B cell (primary cell): ENCODE measurements around the gene EFHD2.
"Not testable (repeated sequence)": the region's sequence is repeated elsewhere in the genome, so short reads cannot be mapped to it uniquely, and the experiment has no call there.

ENCODE experiments used
- EZH2 ChIP-seq: IDR thresholded peaks from 2 replicates; pipeline ENCODE4 v1.6.1; 2012; ENCODE audit warnings: borderline replicate concordance, low read depth, mild to moderate bottlenecking, moderate library complexity, low read length; ENCODE audit not compliant: insufficient read depth, poor library complexity, severe bottlenecking
- TF ChIP-seq, protein P1 (sequence below): fragments of 200-600 bp; IDR thresholded peaks from one replicate; pipeline ENCODE4 v1.8.0; 2022; ENCODE audit warnings: antibody characterized with exemption, mild to moderate bottlenecking

DNA sequence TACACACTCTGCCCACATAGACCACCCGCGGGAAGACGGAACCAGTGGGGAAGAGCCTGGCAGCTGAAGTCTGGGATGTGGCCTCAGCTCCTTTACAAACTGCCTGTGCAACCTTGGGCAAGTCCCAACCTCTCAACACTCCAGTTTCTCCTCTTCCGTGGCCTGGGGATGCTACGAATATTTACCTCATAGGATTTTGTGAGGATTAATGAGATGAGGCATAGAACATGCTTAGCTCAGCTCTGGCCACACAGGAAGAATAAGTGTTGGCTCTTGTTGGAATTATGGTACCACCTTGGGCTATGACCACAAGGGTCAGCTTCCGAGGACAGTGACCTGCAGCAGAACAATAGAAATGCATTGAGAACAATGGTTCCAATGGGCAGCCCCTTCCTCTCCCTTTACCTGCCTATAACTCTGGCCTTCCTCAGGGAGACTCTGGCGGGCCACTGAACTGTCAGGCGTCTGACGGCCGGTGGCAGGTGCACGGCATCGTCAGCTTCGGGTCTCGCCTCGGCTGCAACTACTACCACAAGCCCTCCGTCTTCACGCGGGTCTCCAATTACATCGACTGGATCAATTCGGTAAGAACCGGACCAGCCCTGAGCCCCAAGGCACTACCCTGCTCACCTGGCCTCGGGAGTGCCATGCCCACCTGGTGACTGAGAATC, 57.4 kb downstream of the EFHD2 start:
- not testable (repeated sequence) for TF ChIP-seq EZH2
- TF ChIP-seq, protein P1, sequence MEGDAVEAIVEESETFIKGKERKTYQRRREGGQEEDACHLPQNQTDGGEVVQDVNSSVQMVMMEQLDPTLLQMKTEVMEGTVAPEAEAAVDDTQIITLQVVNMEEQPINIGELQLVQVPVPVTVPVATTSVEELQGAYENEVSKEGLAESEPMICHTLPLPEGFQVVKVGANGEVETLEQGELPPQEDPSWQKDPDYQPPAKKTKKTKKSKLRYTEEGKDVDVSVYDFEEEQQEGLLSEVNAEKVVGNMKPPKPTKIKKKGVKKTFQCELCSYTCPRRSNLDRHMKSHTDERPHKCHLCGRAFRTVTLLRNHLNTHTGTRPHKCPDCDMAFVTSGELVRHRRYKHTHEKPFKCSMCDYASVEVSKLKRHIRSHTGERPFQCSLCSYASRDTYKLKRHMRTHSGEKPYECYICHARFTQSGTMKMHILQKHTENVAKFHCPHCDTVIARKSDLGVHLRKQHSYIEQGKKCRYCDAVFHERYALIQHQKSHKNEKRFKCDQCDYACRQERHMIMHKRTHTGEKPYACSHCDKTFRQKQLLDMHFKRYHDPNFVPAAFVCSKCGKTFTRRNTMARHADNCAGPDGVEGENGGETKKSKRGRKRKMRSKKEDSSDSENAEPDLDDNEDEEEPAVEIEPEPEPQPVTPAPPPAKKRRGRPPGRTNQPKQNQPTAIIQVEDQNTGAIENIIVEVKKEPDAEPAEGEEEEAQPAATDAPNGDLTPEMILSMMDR: not testable (repeated sequence)
